Progenitor cell of endocrine pancreas (in vitro differentiated cells): Measurements from ENCODE around the gene ARHGAP26. TPM values are rescaled to one million over a fixed set of nuclear protein-coding genes. Genes with fewer than 3 reads are reported as not detected.

Experiments
- DNase-seq: peaks from one replicate; pipeline ENCODE4 v3.0.0; 2021; ENCODE audit warnings: low spot score; ENCODE audit not compliant: unreplicated experiment
- H3K27ac Mint-ChIP-seq: 2 replicates; pipeline ENCODE4 v1.8.0; 2021; ENCODE audit warnings: mild to moderate bottlenecking, moderate library complexity, mixed read lengths
- H3K27me3 Mint-ChIP-seq: 2 replicates; pipeline ENCODE4 v1.8.0; 2021; ENCODE audit warnings: mixed read lengths
- H3K36me3 Mint-ChIP-seq: 2 replicates; pipeline ENCODE4 v1.8.0; 2022; ENCODE audit warnings: mixed read lengths; ENCODE audit not compliant: insufficient read depth
- H3K4me1 Mint-ChIP-seq: 2 replicates; pipeline ENCODE4 v1.8.0; 2021; ENCODE audit warnings: low read depth, mixed read lengths
- H3K4me3 Mint-ChIP-seq: 2 replicates; pipeline ENCODE4 v1.8.0; 2021; ENCODE audit warnings: low read depth, mild to moderate bottlenecking, moderate library complexity, mixed read lengths
- H3K9me3 Mint-ChIP-seq: 2 replicates; pipeline ENCODE4 v1.8.0; 2021; ENCODE audit warnings: low read depth, mixed read lengths
- total RNA-seq: library from RNA; stranded (reverse); gene quantifications from 2 replicates; pipeline ENCODE4 v1.2.1, GENCODE V29; 2021
- TF ChIP-seq, protein P1 (sequence below): fragments of 200-600 bp; sonication (generic); IDR thresholded peaks from one replicate; pipeline ENCODE4 v1.5.0; 2021; ENCODE audit warnings: antibody characterized with exemption, mild to moderate bottlenecking; ENCODE audit not compliant: unreplicated experiment

ARHGAP26 gene
- total RNA-seq, 1 donor from 2014 or later = 21.3 TPM

- peaks cover 16% of the 10 kb centered on the region for H3K4me1 Mint-ChIP-seq
- no peaks in the 10 kb centered on the region for H3K27me3 Mint-ChIP-seq
- H3K27ac Mint-ChIP-seq = no peak overlapping the region
- TF ChIP-seq, protein P1, sequence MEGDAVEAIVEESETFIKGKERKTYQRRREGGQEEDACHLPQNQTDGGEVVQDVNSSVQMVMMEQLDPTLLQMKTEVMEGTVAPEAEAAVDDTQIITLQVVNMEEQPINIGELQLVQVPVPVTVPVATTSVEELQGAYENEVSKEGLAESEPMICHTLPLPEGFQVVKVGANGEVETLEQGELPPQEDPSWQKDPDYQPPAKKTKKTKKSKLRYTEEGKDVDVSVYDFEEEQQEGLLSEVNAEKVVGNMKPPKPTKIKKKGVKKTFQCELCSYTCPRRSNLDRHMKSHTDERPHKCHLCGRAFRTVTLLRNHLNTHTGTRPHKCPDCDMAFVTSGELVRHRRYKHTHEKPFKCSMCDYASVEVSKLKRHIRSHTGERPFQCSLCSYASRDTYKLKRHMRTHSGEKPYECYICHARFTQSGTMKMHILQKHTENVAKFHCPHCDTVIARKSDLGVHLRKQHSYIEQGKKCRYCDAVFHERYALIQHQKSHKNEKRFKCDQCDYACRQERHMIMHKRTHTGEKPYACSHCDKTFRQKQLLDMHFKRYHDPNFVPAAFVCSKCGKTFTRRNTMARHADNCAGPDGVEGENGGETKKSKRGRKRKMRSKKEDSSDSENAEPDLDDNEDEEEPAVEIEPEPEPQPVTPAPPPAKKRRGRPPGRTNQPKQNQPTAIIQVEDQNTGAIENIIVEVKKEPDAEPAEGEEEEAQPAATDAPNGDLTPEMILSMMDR = no peak
- no peak for DNase-seq
- no peaks in the 10 kb centered on the region for H3K9me3 Mint-ChIP-seq
- H3K36me3 Mint-ChIP-seq = peaks cover 6% of the 10 kb centered on the region
- no peak overlapping the region for H3K4me3 Mint-ChIP-seq
Measured at GRCh38 chr5:143054480-143054941, 284.3 kb downstream of the ARHGAP26 start.

DNA sequence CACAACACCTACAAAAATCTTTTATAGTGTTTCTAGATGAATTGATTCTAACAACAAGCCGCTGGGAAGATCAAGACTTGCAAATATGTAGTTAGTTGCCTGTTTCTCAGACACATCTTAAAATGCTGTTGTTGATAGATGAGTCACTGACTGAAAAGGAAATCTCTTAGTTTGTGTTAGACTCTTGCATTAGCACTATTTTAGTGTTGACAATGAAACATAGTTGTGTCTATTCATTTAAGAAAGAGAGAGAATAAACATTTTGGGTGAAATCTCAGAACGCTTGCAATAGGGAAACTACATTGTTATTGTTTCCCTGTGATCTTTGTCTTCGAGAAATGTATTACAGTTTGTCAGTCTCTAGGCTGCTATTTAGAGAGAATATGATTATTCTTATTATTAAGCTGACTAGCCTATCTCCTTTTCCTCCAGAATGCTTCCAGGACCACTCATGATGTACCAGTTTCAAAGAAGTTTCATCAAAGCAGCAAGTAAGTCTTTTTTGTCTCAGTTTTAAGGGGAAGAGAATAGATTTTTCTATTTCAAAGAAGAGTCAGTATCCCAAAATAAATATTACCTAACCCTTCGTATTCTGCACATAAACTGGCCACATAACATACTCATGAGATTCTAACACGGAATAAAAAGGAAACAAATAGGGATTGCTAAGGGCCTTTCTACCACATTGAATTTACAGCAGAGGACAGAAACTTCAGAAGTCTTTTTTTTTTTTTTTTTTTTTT lies 285.6 kb downstream of the ARHGAP26 start:
- H3K9me3 Mint-ChIP-seq = no peaks in the 10 kb centered on the region
- peaks cover 14% of the 10 kb centered on the region for H3K4me1 Mint-ChIP-seq
- peaks cover 6% of the 10 kb centered on the region for H3K36me3 Mint-ChIP-seq
- no peak for DNase-seq
- no peak overlapping the region for H3K4me3 Mint-ChIP-seq
- no peaks in the 10 kb centered on the region for H3K27me3 Mint-ChIP-seq
- TF ChIP-seq, protein P1 = no peak
- no peak overlapping the region for H3K27ac Mint-ChIP-seq

- peaks cover 13% of the 10 kb centered on the region for H3K4me1 Mint-ChIP-seq
- H3K27ac Mint-ChIP-seq = no peak overlapping the region
- H3K36me3 Mint-ChIP-seq = peaks cover 6% of the 10 kb centered on the region
- no peaks in the 10 kb centered on the region for H3K9me3 Mint-ChIP-seq
- TF ChIP-seq, protein P1 = no peak
- no peaks in the 10 kb centered on the region for H3K27me3 Mint-ChIP-seq
- DNase-seq = no peak
- no peak overlapping the region for H3K4me3 Mint-ChIP-seq
Measured at GRCh38 chr5:143056339-143056704, 286.1 kb downstream of the ARHGAP26 start.

- no peak overlapping the region for H3K4me3 Mint-ChIP-seq
- H3K9me3 Mint-ChIP-seq = no peaks in the 10 kb centered on the region
- TF ChIP-seq, protein P1 = no peak
- H3K4me1 Mint-ChIP-seq = peaks cover 6% of the 10 kb centered on the region
- H3K27me3 Mint-ChIP-seq = no peaks in the 10 kb centered on the region
- peaks cover 6% of the 10 kb centered on the region for H3K36me3 Mint-ChIP-seq
- no peak for DNase-seq
- no peak overlapping the region for H3K27ac Mint-ChIP-seq
Measured at GRCh38 chr5:143056792-143057579, 286.8 kb downstream of the ARHGAP26 start.

- no peak for DNase-seq
- no peaks in the 10 kb centered on the region for H3K9me3 Mint-ChIP-seq
- TF ChIP-seq, protein P1 = no peak
- no peak overlapping the region for H3K27ac Mint-ChIP-seq
- H3K36me3 Mint-ChIP-seq = peaks cover 6% of the 10 kb centered on the region
- no peak overlapping the region for H3K4me3 Mint-ChIP-seq
- H3K27me3 Mint-ChIP-seq = no peaks in the 10 kb centered on the region
- H3K4me1 Mint-ChIP-seq = peaks cover 6% of the 10 kb centered on the region
Measured at GRCh38 chr5:143057580-143057999, 287.4 kb downstream of the ARHGAP26 start.
